Measurements from ENCODE around the gene RFLNA.

Gene RFLNA

DNA sequence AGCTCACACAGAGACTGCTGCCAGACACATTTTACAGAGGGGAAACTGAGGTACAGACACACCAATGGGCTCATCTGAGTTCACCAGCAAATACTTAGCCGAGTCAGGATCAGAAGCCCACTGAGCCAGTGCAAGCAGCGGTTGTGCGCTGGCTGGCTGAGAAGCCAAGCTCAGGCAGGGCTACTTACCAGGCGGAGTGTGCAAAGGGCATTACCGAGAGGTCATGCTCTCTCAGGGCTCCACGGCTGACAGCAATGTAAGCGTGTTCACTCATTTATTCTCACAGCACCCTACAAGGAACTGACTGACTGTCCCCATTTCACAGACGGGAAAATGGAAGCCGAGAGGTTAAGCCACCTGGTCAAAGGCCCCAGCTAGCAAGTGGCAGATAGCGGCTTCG is 63.7 kb downstream of the RFLNA start:
- no peak for DNase-seq (ENCODE audit: low read depth in 2 of 2)

DNA sequence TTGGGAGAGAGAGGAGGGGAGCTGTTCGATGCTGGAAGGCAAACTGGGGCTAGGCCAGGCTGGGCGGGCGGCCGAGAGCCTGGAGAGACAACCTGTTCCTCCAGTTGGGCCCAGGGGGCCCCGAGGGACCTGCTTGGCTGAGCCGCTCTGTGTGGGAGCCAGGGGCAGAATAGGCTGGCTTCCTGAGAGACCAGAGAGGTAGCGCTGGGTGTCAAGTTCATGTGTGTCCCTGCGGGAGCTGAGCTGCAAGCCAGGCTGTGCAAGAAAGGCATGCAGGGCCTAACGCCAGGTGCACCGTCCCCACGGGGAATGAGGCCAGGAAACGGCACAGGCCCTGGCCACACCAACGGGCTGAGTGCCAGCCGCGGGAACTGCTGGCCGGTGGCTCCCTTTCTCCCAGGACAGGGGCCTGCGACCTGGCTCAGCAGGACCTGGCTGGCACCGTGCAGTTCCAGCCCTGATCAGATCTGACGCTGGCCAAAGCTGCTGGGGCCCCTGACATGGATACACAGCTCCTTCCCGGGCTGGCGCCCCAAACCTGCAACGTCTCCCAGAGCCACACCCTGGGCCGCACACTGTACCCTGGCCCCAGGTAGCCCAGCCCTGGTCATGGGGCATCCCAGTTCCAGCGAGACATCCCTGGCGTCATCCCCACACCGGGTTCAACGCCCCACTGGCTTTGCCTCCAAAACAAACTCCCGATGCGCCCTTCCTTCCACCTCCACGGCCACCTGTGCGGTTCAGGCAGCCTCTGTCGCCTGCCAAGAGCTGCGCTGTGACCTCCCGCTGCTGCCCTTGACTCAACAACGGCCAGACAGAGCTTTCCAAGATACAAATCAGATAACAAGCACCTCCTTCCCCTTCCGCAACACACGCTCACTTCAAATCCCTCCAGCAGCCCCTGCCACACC is 65.0 kb downstream of the RFLNA start:
- DNase-seq (ENCODE audit: low read depth in 2 of 2) = no peak

DNA sequence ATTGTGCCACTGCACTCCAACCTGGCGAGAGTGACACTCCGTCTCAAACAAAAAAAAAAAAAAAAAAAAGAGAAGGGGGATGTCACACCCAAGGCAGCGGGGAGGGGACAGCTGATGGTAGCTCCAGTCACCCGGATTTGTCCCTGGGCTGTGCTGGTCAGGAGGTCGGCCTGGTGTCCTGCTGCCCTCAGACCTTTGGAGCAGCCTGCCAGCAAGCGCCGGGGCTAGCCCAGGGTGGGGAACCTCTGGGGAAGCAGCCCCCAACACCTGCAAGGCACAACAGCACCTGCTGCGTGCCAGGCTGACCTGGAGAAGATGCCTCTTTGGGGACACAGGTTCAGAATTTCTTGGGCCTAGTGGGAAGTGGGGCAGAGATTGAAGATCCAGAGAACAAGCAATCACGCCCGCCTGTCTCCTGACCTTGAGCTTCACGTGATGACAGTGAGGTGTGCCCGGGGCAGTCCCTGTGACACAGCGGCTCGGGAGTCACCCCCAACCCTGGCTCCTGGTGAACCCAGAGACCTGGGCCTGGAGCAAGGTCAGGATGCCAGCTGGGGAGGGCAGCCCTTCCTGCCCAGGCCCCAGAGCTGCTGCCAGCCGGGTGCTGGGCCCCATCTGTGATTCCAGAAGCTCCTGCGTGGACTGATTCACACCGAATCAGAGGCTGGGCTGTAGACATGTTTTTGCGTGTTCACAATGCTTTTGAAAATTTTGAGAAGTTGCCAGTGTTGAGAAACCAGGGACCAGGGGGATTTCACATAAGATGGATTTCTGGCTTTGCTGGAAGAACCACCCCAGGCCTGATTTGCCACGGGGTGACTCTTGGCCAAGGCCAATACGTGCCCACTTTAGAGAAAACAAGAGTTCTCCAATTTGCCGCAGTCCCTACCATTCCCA is 66.4 kb downstream of the RFLNA start:
- no peak for DNase-seq (ENCODE audit: low read depth in 2 of 2)

DNA sequence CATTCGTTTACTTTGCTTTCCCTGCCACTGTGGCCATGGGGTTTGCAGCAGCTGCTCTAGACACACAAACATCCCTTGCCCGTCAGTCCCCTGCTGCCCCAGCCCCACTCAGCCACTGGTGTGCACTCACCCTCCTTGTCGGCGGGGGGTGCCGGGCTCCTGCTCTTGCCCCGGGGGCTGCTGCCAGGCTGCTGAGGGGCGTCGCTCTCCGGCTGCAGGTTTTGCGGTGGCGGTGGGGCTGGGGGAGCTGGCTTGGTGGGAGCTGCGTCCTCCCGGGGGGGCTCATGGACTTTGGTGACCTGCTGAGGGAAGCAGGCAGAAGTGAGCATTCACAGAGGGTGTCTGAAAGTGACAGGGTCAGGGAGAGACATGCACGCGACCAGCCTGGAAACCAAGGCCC is 67.1 kb downstream of the RFLNA start:
- no peak for DNase-seq (ENCODE audit: low read depth in 2 of 2)

DNA sequence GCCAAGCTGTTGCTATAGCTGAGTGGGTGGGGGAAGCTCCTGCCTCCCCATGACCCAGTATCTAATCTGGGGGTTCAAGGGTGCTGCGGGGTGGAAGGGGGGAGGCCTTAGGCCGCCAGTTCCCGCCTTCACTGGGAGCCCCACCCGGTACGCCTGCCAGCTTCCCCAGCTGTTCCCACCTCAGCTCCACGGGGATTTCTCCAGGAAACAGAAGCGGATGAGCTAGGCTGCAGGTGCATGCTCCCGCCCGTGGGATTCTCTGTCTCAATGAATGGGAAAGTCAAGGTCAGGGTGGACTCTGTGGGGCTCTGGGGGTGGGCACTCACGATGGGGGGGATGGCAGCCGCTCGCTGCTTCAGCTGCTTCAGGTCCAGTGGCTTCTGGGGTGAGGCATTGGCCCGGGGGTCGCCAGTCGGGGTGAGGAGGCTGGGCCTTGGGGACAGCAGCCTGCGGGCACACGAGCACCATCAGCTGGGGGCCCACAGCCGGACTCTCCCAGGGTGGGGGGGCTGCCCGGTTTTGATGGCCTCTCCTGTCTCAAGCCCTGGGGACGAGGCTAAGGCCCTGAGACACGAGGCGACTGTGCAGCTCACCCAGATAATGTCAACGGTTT is 68.6 kb downstream of the RFLNA start:
- no peak for DNase-seq (ENCODE audit: low read depth in 2 of 2)

DNA sequence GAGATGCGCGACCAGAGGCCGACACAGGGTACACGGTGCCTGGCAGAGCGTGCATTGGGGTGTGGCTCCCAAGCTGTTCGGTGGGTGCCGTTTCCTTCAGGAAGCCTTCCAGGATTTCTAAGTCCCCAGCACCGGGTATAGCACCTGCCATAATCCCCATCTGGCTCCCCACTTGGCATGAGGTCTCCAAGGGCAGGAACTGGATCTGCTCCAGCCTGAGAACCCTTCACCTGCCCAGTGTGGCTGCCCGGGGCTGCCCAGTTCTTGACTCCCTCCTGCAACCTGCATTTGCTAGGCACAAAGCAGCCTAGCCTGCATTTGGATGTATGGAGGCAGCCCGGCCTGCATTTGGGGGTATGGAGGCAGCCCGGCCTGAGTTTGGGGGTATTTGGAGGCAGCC is 69.7 kb downstream of the RFLNA start:
- DNase-seq (ENCODE audit: low read depth in 2 of 2) = no peak

Measured in stimulated activated CD8-positive, alpha-beta memory T cell treated with anti-CD3 and anti-CD28 coated beads, Interleukin-7, amount 100 ng/mL, for 4 hours (primary cell).